Trophoblast cell (in vitro differentiated cells and primary cell): Measurements from ENCODE around the gene COA7.

ENCODE experiments used
- DNase-seq, 2 donors: peaks; one replicate each; pipeline ENCODE4 v3.0.0-alpha.2; 2016
- H2AFZ ChIP-seq: 2 replicates; pipeline ENCODE4 v1.6.1; 2013; ENCODE audit warnings: low read length, moderate library complexity, mild to moderate bottlenecking; ENCODE audit not compliant: insufficient read depth, poor library complexity
- H2AK5ac ChIP-seq: 2 replicates; pipeline ENCODE4 v1.6.1; 2013; ENCODE audit warnings: mild to moderate bottlenecking, low read length
- H2BK120ac ChIP-seq: 2 replicates; pipeline ENCODE4 v1.6.1; 2013; ENCODE audit warnings: low read length, mild to moderate bottlenecking, moderate library complexity; ENCODE audit not compliant: insufficient read depth, poor library complexity
- H2BK12ac ChIP-seq: 2 replicates; pipeline ENCODE4 v1.6.1; 2013; ENCODE audit warnings: mild to moderate bottlenecking, low read length, moderate library complexity
- H2BK5ac ChIP-seq: 2 replicates; pipeline ENCODE4 v1.6.1; 2013; ENCODE audit warnings: low read length, low read depth, moderate library complexity, mild to moderate bottlenecking; ENCODE audit not compliant: poor library complexity
- H3K14ac ChIP-seq: 2 replicates; pipeline ENCODE4 v1.6.1; 2013; ENCODE audit warnings: mild to moderate bottlenecking, low read length
- H3K18ac ChIP-seq: 2 replicates; pipeline ENCODE4 v1.6.1; 2013; ENCODE audit warnings: mild to moderate bottlenecking, low read length
- H3K23ac ChIP-seq: 2 replicates; pipeline ENCODE4 v1.6.1; 2013; ENCODE audit warnings: low read length
- H3K27ac ChIP-seq: 2 replicates; pipeline ENCODE4 v1.5.1; 2013; ENCODE audit warnings: low read depth, mild to moderate bottlenecking, inconsistent platforms, low read length, moderate library complexity
- H3K27me3 ChIP-seq: 2 replicates; pipeline ENCODE4 v1.6.1; 2013; ENCODE audit warnings: inconsistent platforms, mild to moderate bottlenecking, low read length, moderate library complexity; ENCODE audit not compliant: insufficient read depth
- H3K36me3 ChIP-seq, 2 experiments: 1 replicate in 1 of 2; 2 replicates in 1 of 2; pipeline ENCODE4 v1.6.1; 2013; ENCODE audit warnings: low read length in 2 of 2, mild to moderate bottlenecking in 2 of 2, moderate library complexity in 1 of 2; ENCODE audit not compliant: insufficient read depth in 2 of 2, control insufficient read depth in 1 of 2
- H3K4ac ChIP-seq: 2 replicates; pipeline ENCODE4 v1.6.1; 2013; ENCODE audit warnings: low read depth, mild to moderate bottlenecking, low read length, moderate library complexity
- H3K4me1 ChIP-seq, 2 experiments: 1 replicate in 1 of 2; 2 replicates in 1 of 2; pipeline ENCODE4 v1.6.1; 2013; ENCODE audit warnings: low read length in 2 of 2, mild to moderate bottlenecking in 2 of 2, moderate library complexity in 1 of 2; ENCODE audit not compliant: insufficient read depth in 2 of 2, control insufficient read depth in 1 of 2
- H3K4me2 ChIP-seq: 2 replicates; pipeline ENCODE4 v1.6.1; 2013; ENCODE audit warnings: inconsistent platforms, mild to moderate bottlenecking, low read length, moderate library complexity
- H3K4me3 ChIP-seq: 2 replicates; pipeline ENCODE4 v1.5.1; 2013; ENCODE audit warnings: mild to moderate bottlenecking, low read depth, low read length, inconsistent platforms
- H3K79me1 ChIP-seq: one replicate; pipeline ENCODE4 v1.6.1; 2013; ENCODE audit warnings: low read length
- H3K79me2 ChIP-seq: 2 replicates; pipeline ENCODE4 v1.6.1; 2013; ENCODE audit warnings: low read length, mild to moderate bottlenecking; ENCODE audit not compliant: control insufficient read depth, insufficient read depth, poor library complexity
- H3K9ac ChIP-seq: 2 replicates; pipeline ENCODE4 v1.6.1; 2013; ENCODE audit warnings: mild to moderate bottlenecking, low read length
- H3K9me3 ChIP-seq: 2 replicates; pipeline ENCODE4 v1.6.1; 2013; ENCODE audit warnings: low read depth, mild to moderate bottlenecking, control low read depth, inconsistent platforms, low read length; ENCODE audit not compliant: insufficient read depth
- H4K12ac ChIP-seq: 2 replicates; pipeline ENCODE4 v1.6.1; 2013; ENCODE audit warnings: low read depth, mild to moderate bottlenecking, low read length, moderate library complexity
- H4K8ac ChIP-seq: 2 replicates; pipeline ENCODE4 v1.6.1; 2013; ENCODE audit warnings: low read depth, mild to moderate bottlenecking, low read length, moderate library complexity
- H4K91ac ChIP-seq: one replicate; pipeline ENCODE4 v1.6.1; 2013; ENCODE audit warnings: low read depth, mild to moderate bottlenecking, low read length, moderate library complexity
- WGBS: extraction: QIAGEN DNeasy Blood & Tissue Kit; methylation state at CpG from one replicate; pipeline ENCODE4 v1.1.7; 2013; ENCODE audit warnings: missing lambda C conversion rate; ENCODE audit not compliant: insufficient read length, insufficient coverage; ENCODE audit errors: extremely low coverage; 5-methylcytosine and 5-hydroxymethylcytosine counted together

Gene COA7

DNA sequence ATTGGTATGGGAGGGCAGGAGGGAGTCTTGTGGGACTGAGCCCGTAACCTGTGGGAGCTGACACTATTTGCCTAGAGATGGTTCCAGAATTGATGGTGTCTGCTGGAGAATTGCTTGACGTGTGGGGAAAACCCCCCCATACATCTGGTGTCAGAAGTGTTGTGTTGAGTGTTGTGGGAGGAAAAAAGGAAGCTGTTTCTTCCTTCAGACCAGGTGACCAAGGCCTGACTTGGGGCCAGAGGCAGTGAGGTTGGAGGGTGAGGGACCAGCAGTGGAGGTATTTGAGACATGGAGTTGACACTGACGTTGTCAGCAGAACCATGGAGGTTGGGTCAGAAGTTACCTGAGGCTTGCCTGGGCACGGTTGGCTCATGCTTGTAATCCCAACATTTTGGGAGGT is 56.8 kb downstream of the COA7 start:
- no peaks in the 10 kb centered on the region for H3K79me1 ChIP-seq
- no peak overlapping the region for H3K23ac ChIP-seq
- no peak overlapping the region for H2AFZ ChIP-seq
- H3K79me2 ChIP-seq = no peaks in the 10 kb centered on the region
- H3K4me1 ChIP-seq = peaks cover 11 to 14% of the 10 kb centered on the region in 2 experiments
- no CpG with 5 or more reads among the region's 4 CpGs for WGBS
- no peak overlapping the region for H4K12ac ChIP-seq
- H3K18ac ChIP-seq = no peak overlapping the region
- no peak overlapping the region for H2BK5ac ChIP-seq
- H3K14ac ChIP-seq = no peak overlapping the region
- H3K4ac ChIP-seq = no peak overlapping the region
- no peaks in the 10 kb centered on the region for H3K9me3 ChIP-seq
- no peak overlapping the region for H3K9ac ChIP-seq
- no peak overlapping the region for H3K4me3 ChIP-seq
- no peak overlapping the region for H2BK120ac ChIP-seq
- H3K27me3 ChIP-seq = no peaks in the 10 kb centered on the region
- H2AK5ac ChIP-seq = no peak overlapping the region
- H4K91ac ChIP-seq = no peak overlapping the region
- no peak overlapping the region for H4K8ac ChIP-seq
- DNase-seq = no peak
- H3K4me2 ChIP-seq = no peak overlapping the region
- no peaks in the 10 kb centered on the region for H3K36me3 ChIP-seq
- no peak overlapping the region for H3K27ac ChIP-seq
- no peak overlapping the region for H2BK12ac ChIP-seq

DNA sequence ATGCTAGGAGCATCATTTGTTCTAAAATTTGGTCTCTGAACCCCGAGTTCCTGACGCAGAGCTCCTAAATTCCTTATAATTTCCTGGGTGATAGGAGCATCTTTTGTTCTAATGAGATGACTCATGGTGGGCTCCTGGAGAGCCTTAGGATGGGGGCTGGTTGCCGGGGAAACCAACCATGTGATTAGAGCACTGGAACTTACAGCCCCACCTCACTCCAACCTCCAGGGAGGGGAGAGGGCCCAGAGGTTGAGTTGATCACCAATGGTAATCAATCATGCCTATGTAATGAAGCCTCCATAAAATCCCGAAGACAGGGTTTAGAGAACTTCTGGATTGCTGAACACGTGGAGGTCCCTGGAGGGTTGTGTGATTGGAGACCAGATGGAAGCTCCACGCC is 57.5 kb downstream of the COA7 start:
- Histone ChIP-seq H4K12ac (no peak overlapping the region), H3K79me1 (no peaks in the 10 kb centered on the region), H2AK5ac (no peak overlapping the region), H3K4ac (no peak overlapping the region), H3K9ac (no peak overlapping the region), H3K4me2 (no peak overlapping the region), H3K23ac (no peak overlapping the region), H2BK120ac (no peak overlapping the region), H3K18ac (no peak overlapping the region), H3K36me3 (no peaks in the 10 kb centered on the region), H3K27ac (no peak overlapping the region), H4K91ac (no peak overlapping the region), H3K79me2 (no peaks in the 10 kb centered on the region), H4K8ac (no peak overlapping the region), H2BK5ac (no peak overlapping the region), H2BK12ac (no peak overlapping the region), H2AFZ (no peak overlapping the region), H3K4me1 (peaks cover 11 to 14% of the 10 kb centered on the region in 2 experiments), H3K9me3 (no peaks in the 10 kb centered on the region), H3K14ac (no peak overlapping the region), H3K4me3 (no peak overlapping the region), H3K27me3 (no peaks in the 10 kb centered on the region)
- DNase-seq = no peak
- WGBS = no CpG with 5 or more reads among the region's 6 CpGs

DNA sequence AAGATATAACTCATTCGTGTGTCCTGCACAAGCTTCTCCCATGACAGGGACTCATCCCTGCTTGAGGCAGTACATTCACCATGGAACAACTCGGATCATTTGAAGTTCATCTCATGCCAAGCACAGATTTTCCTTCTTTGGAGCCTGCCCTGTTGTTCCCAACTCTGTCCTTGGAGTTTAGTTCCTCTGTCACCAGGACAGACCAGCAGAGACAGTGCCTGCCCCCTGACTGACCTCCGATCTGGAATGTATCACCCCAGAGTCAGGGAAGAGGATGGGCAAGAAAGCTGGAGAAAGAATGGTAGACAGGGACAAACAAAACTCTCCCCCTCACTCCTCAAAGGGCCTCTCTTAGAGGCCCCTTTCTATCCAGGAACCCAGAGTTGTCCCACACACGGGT is 60.2 kb downstream of the COA7 start:
- no peak overlapping the region for H2AK5ac ChIP-seq
- H4K8ac ChIP-seq = no peak overlapping the region
- H2BK12ac ChIP-seq = no peak overlapping the region
- DNase-seq = no peak
- H2BK5ac ChIP-seq = no peak overlapping the region
- WGBS = no CpG with 5 or more reads among the region's 4 CpGs
- H3K4ac ChIP-seq = no peak overlapping the region
- H3K23ac ChIP-seq = no peak overlapping the region
- no peak overlapping the region for H3K4me3 ChIP-seq
- no peak overlapping the region for H2BK120ac ChIP-seq
- H3K27ac ChIP-seq = no peak overlapping the region
- peak overlapping the region; percentile 10 for H4K91ac ChIP-seq
- H3K18ac ChIP-seq = no peak overlapping the region
- no peak overlapping the region for H3K4me2 ChIP-seq
- peaks cover 6% of the 10 kb centered on the region for H3K27me3 ChIP-seq
- peaks cover 2% of the 10 kb centered on the region for H3K79me2 ChIP-seq
- H2AFZ ChIP-seq = no peak overlapping the region
- H3K4me1 ChIP-seq = peaks cover 13 to 19% of the 10 kb centered on the region in 2 experiments
- peaks cover 6% of the 10 kb centered on the region for H3K79me1 ChIP-seq
- H4K12ac ChIP-seq = no peak overlapping the region
- no peaks in the 10 kb centered on the region for H3K36me3 ChIP-seq
- peaks cover 7% of the 10 kb centered on the region for H3K9me3 ChIP-seq
- H3K9ac ChIP-seq = no peak overlapping the region
- H3K14ac ChIP-seq = no peak overlapping the region

DNA sequence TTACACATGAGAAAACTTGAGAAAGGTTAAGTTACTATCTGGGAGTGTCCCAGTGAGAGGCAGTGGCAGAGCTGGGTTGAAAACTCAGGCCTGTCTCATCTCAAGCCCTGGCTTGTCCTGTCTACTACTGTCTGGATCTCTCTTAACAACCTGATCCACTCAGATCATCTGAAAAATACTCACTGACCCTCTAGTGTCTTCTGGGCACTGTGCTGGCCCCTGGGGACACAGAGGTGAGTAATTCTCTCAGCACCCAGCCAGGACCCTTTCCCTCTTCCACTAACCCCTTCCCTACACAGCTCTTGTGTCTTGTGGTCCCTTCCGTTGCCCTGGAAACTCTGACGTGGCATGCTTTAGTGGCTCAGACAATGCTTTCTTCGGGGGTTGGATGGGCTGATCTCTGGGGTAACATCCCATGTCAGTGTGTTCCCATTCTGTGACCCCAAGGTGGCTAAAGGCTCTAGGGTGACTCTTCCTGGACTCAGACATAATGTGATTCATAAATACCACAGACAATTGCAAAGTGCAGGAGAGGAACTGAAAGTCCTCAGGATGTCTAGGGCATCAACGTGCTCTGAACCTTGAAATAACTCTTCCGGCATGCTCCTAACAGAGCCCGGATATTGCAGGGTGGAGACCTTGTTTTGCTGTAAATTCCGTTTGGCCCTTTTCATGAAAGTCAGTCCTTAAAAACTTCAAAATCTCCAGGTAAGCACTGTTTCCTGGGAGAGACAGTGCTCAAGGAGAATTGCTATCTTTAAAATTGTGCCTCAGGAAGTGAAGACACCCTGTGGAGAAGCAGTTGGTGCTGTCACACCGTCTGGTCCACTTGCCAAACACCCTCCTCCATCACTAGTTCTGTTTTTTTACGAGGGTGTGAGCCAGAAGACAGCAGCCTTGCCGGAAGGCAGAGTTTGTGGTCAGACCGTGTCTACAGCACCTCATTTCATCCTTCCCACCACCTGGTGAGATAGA is 61.1 kb downstream of the COA7 start:
- WGBS = no CpG with 5 or more reads among the region's 11 CpGs
- peak overlapping the region; percentile 68 for H2BK120ac ChIP-seq
- peak in 1 of 2 donors; percentile 14 for DNase-seq
- no peak overlapping the region for H3K9ac ChIP-seq
- no peak overlapping the region for H3K4me3 ChIP-seq
- peak overlapping the region; percentile 67 for H2BK12ac ChIP-seq
- peaks cover 10% of the 10 kb centered on the region for H3K9me3 ChIP-seq
- peaks cover 19 to 29% of the 10 kb centered on the region in 2 experiments for H3K4me1 ChIP-seq
- no peak overlapping the region for H2BK5ac ChIP-seq
- no peak overlapping the region for H2AFZ ChIP-seq
- H2AK5ac ChIP-seq = no peak overlapping the region
- peaks cover 6% of the 10 kb centered on the region for H3K27me3 ChIP-seq
- H3K4ac ChIP-seq = no peak overlapping the region
- no peak overlapping the region for H3K4me2 ChIP-seq
- H3K27ac ChIP-seq = peak overlapping the region; percentile 30
- no peak overlapping the region for H4K12ac ChIP-seq
- H4K8ac ChIP-seq = peak overlapping the region; percentile 67
- peak overlapping the region; percentile 25 for H3K18ac ChIP-seq
- peak overlapping the region; percentile 21 for H3K14ac ChIP-seq
- H3K79me2 ChIP-seq = peaks cover 2% of the 10 kb centered on the region
- peak overlapping the region; percentile 9 for H4K91ac ChIP-seq
- H3K79me1 ChIP-seq = peaks cover 8% of the 10 kb centered on the region
- no peak overlapping the region for H3K23ac ChIP-seq
- no peaks in the 10 kb centered on the region for H3K36me3 ChIP-seq
